K562 (cell line): Measurements from ENCODE around the gene SULT2B1. TPM values are rescaled to one million over a fixed set of nuclear protein-coding genes. Genes with fewer than 3 reads are reported as not detected.

Source experiments
- CEBPG ChIP-seq, 3 experiments: fragments of 200-800 bp in 1 of 3; sonication (Bioruptor generic) in 1 of 3; sonication (generic) in 1 of 3; formaldehyde crosslinking in 1 of 3; IDR thresholded peaks in 2 of 3; conservative IDR thresholded peaks in 1 of 3; 2 replicates each; pipeline versions ENCODE4 v1.6.1 to v1.8.0; 2016 to 2022; ENCODE audit warnings: missing compliant biosample characterization in 2 of 3, missing genetic modification characterization in 2 of 3, mild to moderate bottlenecking in 1 of 3, missing genetic modification reagents in 1 of 3
- CREBBP ChIP-seq: IDR thresholded peaks from one replicate; pipeline ENCODE4 v1.6.1; 2012; ENCODE audit warnings: low read depth, mild to moderate bottlenecking, control low read depth, inconsistent platforms, low read length
- IFI16 ChIP-seq: fragments of 250-450 bp; sonication (Bioruptor Pico); IDR thresholded peaks from 2 replicates; pipeline ENCODE4 v2.1.2; 2022; ENCODE audit warnings: mild to moderate bottlenecking, inconsistent platforms
- LCOR ChIP-seq: sonication (generic); formaldehyde crosslinking; IDR thresholded peaks from 2 replicates; pipeline ENCODE4 v1.8.0; 2022; ENCODE audit warnings: mild to moderate bottlenecking, missing genetic modification reagents
- POLR2H ChIP-seq: IDR thresholded peaks from 2 replicates; pipeline ENCODE4 v1.6.1; 2016; ENCODE audit warnings: missing genetic modification characterization, low read depth, mild to moderate bottlenecking, control low read depth, missing compliant biosample characterization, moderate library complexity
- SPI1 ChIP-seq: IDR thresholded peaks from 2 replicates; pipeline ENCODE4 v1.6.1; 2011; ENCODE audit warnings: low read depth, low read length, control low read depth, borderline replicate concordance
- TAF15 ChIP-seq: fragments of 200-400 bp; formaldehyde crosslinking; IDR thresholded peaks from 2 replicates; pipeline ENCODE4 v1.6.1; 2017; ENCODE audit warnings: mild to moderate bottlenecking, low read depth, low read length, moderate library complexity
- ZFX ChIP-seq: sonication (generic); formaldehyde crosslinking; IDR thresholded peaks from 2 replicates; pipeline ENCODE4 v1.8.0; 2022; ENCODE audit warnings: mild to moderate bottlenecking, missing genetic modification reagents, moderate library complexity
- ZNF274 ChIP-seq: IDR thresholded peaks from 2 replicates; pipeline ENCODE4 v1.6.1; 2011; ENCODE audit warnings: low read depth, mild to moderate bottlenecking, low read length, moderate library complexity, borderline replicate concordance
- ZNF717 ChIP-seq: fragments of 250-450 bp; sonication (Bioruptor Pico); IDR thresholded peaks from 2 replicates; pipeline ENCODE4 v1.5.0; 2021
- ZNF830 ChIP-seq: fragments of 250-450 bp; sonication (Bioruptor Pico); IDR thresholded peaks from 2 replicates; pipeline ENCODE4 v1.5.0; 2021; ENCODE audit warnings: mild to moderate bottlenecking
- polyA plus RNA-seq, 8 experiments: library from polyadenylated mRNA; depleted of rRNA in 4 of 8; stranded (reverse) in 5 of 8; unstranded in 3 of 8; fragments of >200 nt; fragmentation: Nextera tagmentation in 2 of 8; fragmentation: Illumina TruSeq in 1 of 8; extraction: Ambion mirVana in 2 of 8; extraction: Trizol in 1 of 8; gene quantifications; 2 replicates each; pipeline versions ENCODE4 v1.2.1 to v1.2.3, GENCODE V29; 2011 to 2014; ENCODE audit warnings: inconsistent platforms in 1 of 8, missing spikeins in 1 of 8
- total RNA-seq, 7 experiments: library from RNA; depleted of rRNA in 6 of 7; stranded (reverse); fragments of >200 nt in 6 of 7; fragmentation: Illumina TruSeq in 2 of 7; extraction: Trizol in 2 of 7; gene quantifications; 2 replicates each; pipeline versions ENCODE4 v1.2.1 to v1.2.3, GENCODE V29; 2011 to 2021; ENCODE audit warnings: low replicate concordance in 1 of 7
- TF ChIP-seq, protein P1 (sequence below): fragments of 200-600 bp; sonication (generic); IDR thresholded peaks from one replicate; pipeline ENCODE4 v1.6.1; 2012; ENCODE audit warnings: mild to moderate bottlenecking, low read depth, low read length, inconsistent platforms
- TF ChIP-seq, protein P2 (sequence below): fragments of 450-650 bp; formaldehyde crosslinking; conservative IDR thresholded peaks from 2 replicates; pipeline ENCODE4 v1.4.0; 2022; ENCODE audit warnings: mild to moderate bottlenecking, missing genetic modification characterization

Gene SULT2B1
- total and polyA plus RNA-seq, 9 of the 15 experiments (the other 6 are each of a cell fraction or from before 2014, with no cell fraction given), result 0.09 to 0.62 (median 0.22) TPM; not detected in 2

- TF ChIP-seq, protein P1, sequence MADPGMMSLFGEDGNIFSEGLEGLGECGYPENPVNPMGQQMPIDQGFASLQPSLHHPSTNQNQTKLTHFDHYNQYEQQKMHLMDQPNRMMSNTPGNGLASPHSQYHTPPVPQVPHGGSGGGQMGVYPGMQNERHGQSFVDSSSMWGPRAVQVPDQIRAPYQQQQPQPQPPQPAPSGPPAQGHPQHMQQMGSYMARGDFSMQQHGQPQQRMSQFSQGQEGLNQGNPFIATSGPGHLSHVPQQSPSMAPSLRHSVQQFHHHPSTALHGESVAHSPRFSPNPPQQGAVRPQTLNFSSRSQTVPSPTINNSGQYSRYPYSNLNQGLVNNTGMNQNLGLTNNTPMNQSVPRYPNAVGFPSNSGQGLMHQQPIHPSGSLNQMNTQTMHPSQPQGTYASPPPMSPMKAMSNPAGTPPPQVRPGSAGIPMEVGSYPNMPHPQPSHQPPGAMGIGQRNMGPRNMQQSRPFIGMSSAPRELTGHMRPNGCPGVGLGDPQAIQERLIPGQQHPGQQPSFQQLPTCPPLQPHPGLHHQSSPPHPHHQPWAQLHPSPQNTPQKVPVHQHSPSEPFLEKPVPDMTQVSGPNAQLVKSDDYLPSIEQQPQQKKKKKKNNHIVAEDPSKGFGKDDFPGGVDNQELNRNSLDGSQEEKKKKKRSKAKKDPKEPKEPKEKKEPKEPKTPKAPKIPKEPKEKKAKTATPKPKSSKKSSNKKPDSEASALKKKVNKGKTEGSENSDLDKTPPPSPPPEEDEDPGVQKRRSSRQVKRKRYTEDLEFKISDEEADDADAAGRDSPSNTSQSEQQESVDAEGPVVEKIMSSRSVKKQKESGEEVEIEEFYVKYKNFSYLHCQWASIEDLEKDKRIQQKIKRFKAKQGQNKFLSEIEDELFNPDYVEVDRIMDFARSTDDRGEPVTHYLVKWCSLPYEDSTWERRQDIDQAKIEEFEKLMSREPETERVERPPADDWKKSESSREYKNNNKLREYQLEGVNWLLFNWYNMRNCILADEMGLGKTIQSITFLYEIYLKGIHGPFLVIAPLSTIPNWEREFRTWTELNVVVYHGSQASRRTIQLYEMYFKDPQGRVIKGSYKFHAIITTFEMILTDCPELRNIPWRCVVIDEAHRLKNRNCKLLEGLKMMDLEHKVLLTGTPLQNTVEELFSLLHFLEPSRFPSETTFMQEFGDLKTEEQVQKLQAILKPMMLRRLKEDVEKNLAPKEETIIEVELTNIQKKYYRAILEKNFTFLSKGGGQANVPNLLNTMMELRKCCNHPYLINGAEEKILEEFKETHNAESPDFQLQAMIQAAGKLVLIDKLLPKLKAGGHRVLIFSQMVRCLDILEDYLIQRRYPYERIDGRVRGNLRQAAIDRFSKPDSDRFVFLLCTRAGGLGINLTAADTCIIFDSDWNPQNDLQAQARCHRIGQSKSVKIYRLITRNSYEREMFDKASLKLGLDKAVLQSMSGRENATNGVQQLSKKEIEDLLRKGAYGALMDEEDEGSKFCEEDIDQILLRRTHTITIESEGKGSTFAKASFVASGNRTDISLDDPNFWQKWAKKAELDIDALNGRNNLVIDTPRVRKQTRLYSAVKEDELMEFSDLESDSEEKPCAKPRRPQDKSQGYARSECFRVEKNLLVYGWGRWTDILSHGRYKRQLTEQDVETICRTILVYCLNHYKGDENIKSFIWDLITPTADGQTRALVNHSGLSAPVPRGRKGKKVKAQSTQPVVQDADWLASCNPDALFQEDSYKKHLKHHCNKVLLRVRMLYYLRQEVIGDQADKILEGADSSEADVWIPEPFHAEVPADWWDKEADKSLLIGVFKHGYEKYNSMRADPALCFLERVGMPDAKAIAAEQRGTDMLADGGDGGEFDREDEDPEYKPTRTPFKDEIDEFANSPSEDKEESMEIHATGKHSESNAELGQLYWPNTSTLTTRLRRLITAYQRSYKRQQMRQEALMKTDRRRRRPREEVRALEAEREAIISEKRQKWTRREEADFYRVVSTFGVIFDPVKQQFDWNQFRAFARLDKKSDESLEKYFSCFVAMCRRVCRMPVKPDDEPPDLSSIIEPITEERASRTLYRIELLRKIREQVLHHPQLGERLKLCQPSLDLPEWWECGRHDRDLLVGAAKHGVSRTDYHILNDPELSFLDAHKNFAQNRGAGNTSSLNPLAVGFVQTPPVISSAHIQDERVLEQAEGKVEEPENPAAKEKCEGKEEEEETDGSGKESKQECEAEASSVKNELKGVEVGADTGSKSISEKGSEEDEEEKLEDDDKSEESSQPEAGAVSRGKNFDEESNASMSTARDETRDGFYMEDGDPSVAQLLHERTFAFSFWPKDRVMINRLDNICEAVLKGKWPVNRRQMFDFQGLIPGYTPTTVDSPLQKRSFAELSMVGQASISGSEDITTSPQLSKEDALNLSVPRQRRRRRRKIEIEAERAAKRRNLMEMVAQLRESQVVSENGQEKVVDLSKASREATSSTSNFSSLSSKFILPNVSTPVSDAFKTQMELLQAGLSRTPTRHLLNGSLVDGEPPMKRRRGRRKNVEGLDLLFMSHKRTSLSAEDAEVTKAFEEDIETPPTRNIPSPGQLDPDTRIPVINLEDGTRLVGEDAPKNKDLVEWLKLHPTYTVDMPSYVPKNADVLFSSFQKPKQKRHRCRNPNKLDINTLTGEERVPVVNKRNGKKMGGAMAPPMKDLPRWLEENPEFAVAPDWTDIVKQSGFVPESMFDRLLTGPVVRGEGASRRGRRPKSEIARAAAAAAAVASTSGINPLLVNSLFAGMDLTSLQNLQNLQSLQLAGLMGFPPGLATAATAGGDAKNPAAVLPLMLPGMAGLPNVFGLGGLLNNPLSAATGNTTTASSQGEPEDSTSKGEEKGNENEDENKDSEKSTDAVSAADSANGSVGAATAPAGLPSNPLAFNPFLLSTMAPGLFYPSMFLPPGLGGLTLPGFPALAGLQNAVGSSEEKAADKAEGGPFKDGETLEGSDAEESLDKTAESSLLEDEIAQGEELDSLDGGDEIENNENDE, result no peak
- TF ChIP-seq ZNF830 (peak; percentile 30; the same call in 1 of the 2 replicates), ZNF274 (no peak), CEBPG (CRISPR knock-in tag; IDR thresholded peaks at IDR 0.05) (no peak), CEBPG (tag; conservative IDR thresholded peaks at IDR 0.05 in 1 of 2, IDR thresholded peaks at IDR 0.05 in 1 of 2) (no peak), TAF15 (0 out of 2 replicates have a peak, but pooled peaks have one; percentile 20), LCOR (no peak), POLR2H (tag) (0 out of 2 replicates have a peak, but pooled peaks have one; percentile 24), ZNF717 (CRISPR knock-in tag) (peak; percentile 87; the same call in 1 of the 2 replicates), ZFX (CRISPR knock-in tag) (peak; percentile 30), SPI1 (no peak), IFI16 (CRISPR knock-in tag) (no peak), CREBBP (no peak)
- TF ChIP-seq, protein P2, sequence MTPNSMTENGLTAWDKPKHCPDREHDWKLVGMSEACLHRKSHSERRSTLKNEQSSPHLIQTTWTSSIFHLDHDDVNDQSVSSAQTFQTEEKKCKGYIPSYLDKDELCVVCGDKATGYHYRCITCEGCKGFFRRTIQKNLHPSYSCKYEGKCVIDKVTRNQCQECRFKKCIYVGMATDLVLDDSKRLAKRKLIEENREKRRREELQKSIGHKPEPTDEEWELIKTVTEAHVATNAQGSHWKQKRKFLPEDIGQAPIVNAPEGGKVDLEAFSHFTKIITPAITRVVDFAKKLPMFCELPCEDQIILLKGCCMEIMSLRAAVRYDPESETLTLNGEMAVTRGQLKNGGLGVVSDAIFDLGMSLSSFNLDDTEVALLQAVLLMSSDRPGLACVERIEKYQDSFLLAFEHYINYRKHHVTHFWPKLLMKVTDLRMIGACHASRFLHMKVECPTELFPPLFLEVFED (CRISPR knock-in tag), result peak; percentile 10; the same call in 1 of the 2 replicates
These were observed 62.7 kb downstream of the SULT2B1 start, which contains the start of gene FAM83E (continued) for GRCh38 chr19:48614436-48615230.
